A549 (cell line): Measurements from ENCODE around the gene RIPOR2. TPM values are rescaled to one million over a fixed set of nuclear protein-coding genes. Genes with fewer than 3 reads are reported as not detected.

ENCODE experiments used
- ATAC-seq, 2 experiments: fragments of 200-7000 bp in 1 of 2; fragments of >200 bp in 1 of 2; cut with Nextera tagmentation in 1 of 2; cut with Tn5 transposase in 1 of 2; 3 replicates each; pipeline versions ENCODE4 v1.8.0 to v1.9.1; 2018 to 2020; ENCODE audit warnings: mild to moderate bottlenecking in 1 of 2, moderate library complexity in 1 of 2
- CTCF ChIA-PET: fragments of 300-600 bp; sonication (Branson Sonifier 250); formaldehyde crosslinking; extraction: SDS; loops from one replicate; lab custom pipeline; 2021; ENCODE audit warnings: antibody characterized with exemption, inconsistent platforms; lab: Yijun Ruan, JAX
- POLR2A ChIA-PET: fragments of 350-600 bp; formaldehyde crosslinking; extraction: SDS; loops from one replicate; lab custom pipeline; 2021; ENCODE audit warnings: antibody characterized with exemption, inconsistent platforms; lab: Yijun Ruan, JAX
- DNase-seq, 2 experiments: peaks; one replicate each; pipeline versions ENCODE4 v3.0.0 to v3.0.0-alpha.2; 2011 to 2016; ENCODE audit warnings: low read depth in 1 of 2, low spot score in 1 of 2
- FAIRE-seq: peaks from 2 replicates; lab custom pipeline; 2011; peaks lifted over from hg19 to GRCh38; lab: Jason Lieb, UNC
- H3K27ac ChIP-seq, 2 experiments: fragments of >200 bp; sonication (Bioruptor Twin); formaldehyde crosslinking; 3 replicates each; pipeline ENCODE4 v1.5.1; 2016 to 2017
- H3K4me1 ChIP-seq: fragments of >200 bp; sonication (Bioruptor Twin); formaldehyde crosslinking; 3 replicates; pipeline ENCODE4 v1.6.1; 2016
- H3K4me2 ChIP-seq: fragments of >200 bp; sonication (Bioruptor Twin); formaldehyde crosslinking; 3 replicates; pipeline ENCODE4 v1.6.1; 2016
- H3K4me3 ChIP-seq: fragments of >200 bp; sonication (Bioruptor Twin); formaldehyde crosslinking; 3 replicates; pipeline ENCODE4 v1.5.1; 2016
- H3K9me3 ChIP-seq: fragments of >200 bp; sonication (Bioruptor Twin); formaldehyde crosslinking; 3 replicates; pipeline ENCODE4 v1.6.1; 2016
- CBX2 ChIP-seq: fragments of 200-600 bp; sonication (generic); IDR thresholded peaks from 2 replicates; pipeline ENCODE4 v1.6.1; 2016; ENCODE audit warnings: low read depth, mild to moderate bottlenecking, borderline replicate concordance
- CBX8 ChIP-seq: fragments of 200-600 bp; sonication (generic); IDR thresholded peaks from 2 replicates; pipeline ENCODE4 v1.6.1; 2016
- EHMT2 ChIP-seq: fragments of 200-600 bp; sonication (generic); IDR thresholded peaks from 2 replicates; pipeline ENCODE4 v1.6.1; 2016; ENCODE audit warnings: antibody characterized with exemption, low read depth, mild to moderate bottlenecking, moderate library complexity
- EP300 ChIP-seq, 2 experiments: fragments of >200 bp; sonication (Bioruptor Twin); formaldehyde crosslinking; IDR thresholded peaks; 2 replicates in 1 of 2; 3 replicates in 1 of 2; pipeline ENCODE4 v1.6.1; 2016 to 2017
- ESRRA ChIP-seq: fragments of 150-350 bp; IDR thresholded peaks from 2 replicates; pipeline ENCODE4 v1.6.1; 2014; ENCODE audit warnings: mild to moderate bottlenecking, low read length, borderline replicate concordance
- GATA3 ChIP-seq: IDR thresholded peaks from 2 replicates; pipeline ENCODE4 v1.6.1; 2012; ENCODE audit warnings: borderline replicate concordance
- JUNB ChIP-seq: fragments of >200 bp; sonication (Bioruptor Twin); formaldehyde crosslinking; IDR thresholded peaks from 2 replicates; pipeline ENCODE4 v1.6.1; 2016
- MAFK ChIP-seq: fragments of 450-650 bp; IDR thresholded peaks from 2 replicates; pipeline ENCODE4 v1.6.1; 2014; ENCODE audit not compliant: partially characterized antibody
- NFE2L2 ChIP-seq: fragments of 150-350 bp; conservative IDR thresholded peaks from 2 replicates; pipeline ENCODE4 v1.6.1; 2014; ENCODE audit warnings: low read length
- NPAS2 ChIP-seq: fragments of 250-450 bp; sonication (Bioruptor Pico); IDR thresholded peaks from 2 replicates; pipeline ENCODE4 v1.8.0; 2022; ENCODE audit warnings: mild to moderate bottlenecking, moderate library complexity, borderline replicate concordance
- NR3C1 ChIP-seq: fragments of >200 bp; sonication (Bioruptor Twin); formaldehyde crosslinking; IDR thresholded peaks from 3 replicates; pipeline ENCODE4 v1.6.1; 2017
- POLR2AphosphoS2 ChIP-seq: conservative IDR thresholded peaks from 2 replicates; pipeline ENCODE4 v1.6.1; 2012; ENCODE audit warnings: low read length, improper control_type of control experiment, inconsistent platforms
- RAD21 ChIP-seq, 2 experiments: fragments of >200 bp in 1 of 2; sonication (Bioruptor Twin) in 1 of 2; formaldehyde crosslinking in 1 of 2; IDR thresholded peaks in 1 of 2; conservative IDR thresholded peaks in 1 of 2; 2 replicates in 1 of 2; 3 replicates in 1 of 2; pipeline ENCODE4 v1.6.1; 2012 to 2018; ENCODE audit warnings: inconsistent platforms in 1 of 2
- RARB ChIP-seq: fragments of 250-450 bp; sonication (Bioruptor Pico); IDR thresholded peaks from 2 replicates; pipeline ENCODE4 v1.8.0; 2021; ENCODE audit warnings: mild to moderate bottlenecking, moderate library complexity
- RFX5 ChIP-seq: fragments of 450-650 bp; IDR thresholded peaks from 2 replicates; pipeline ENCODE4 v1.7.1; 2014; ENCODE audit warnings: antibody characterized with exemption, mild to moderate bottlenecking, moderate library complexity
- USF2 ChIP-seq: fragments of 450-650 bp; IDR thresholded peaks from 2 replicates; pipeline ENCODE4 v1.6.1; 2014; ENCODE audit warnings: antibody characterized with exemption
- ZC3H11A ChIP-seq: fragments of 450-650 bp; IDR thresholded peaks from 2 replicates; pipeline ENCODE4 v1.6.1; 2014; ENCODE audit warnings: antibody characterized with exemption, mild to moderate bottlenecking
- ZSCAN20 ChIP-seq: fragments of 250-450 bp; sonication (Bioruptor Pico); IDR thresholded peaks from 2 replicates; pipeline ENCODE4 v1.8.0; 2022; ENCODE audit warnings: mild to moderate bottlenecking, moderate library complexity
- WGBS: methylation state at CpG from one replicate; pipeline ENCODE4 v1.1.6; 2017; ENCODE audit errors: missing lambda C conversion rate; 5-methylcytosine and 5-hydroxymethylcytosine counted together
- polyA plus RNA-seq, 4 experiments: library from polyadenylated mRNA; depleted of rRNA in 3 of 4; stranded (reverse); fragments of >200 nt; fragmentation: RNase III in 1 of 4; extraction: RNeasy Plus Mini Kit Qiagen cat#74134 plus additional on column Dnase treatment in 1 of 4; gene quantifications; 2 replicates in 3 of 4; 3 replicates in 1 of 4; pipeline ENCODE4 v1.2.3, GENCODE V29; 2011 to 2017
- TF ChIP-seq, protein P1 (sequence below): fragments of 250-450 bp; sonication (Bioruptor Pico); IDR thresholded peaks from 2 replicates; pipeline ENCODE4 v1.5.0; 2021; ENCODE audit warnings: mild to moderate bottlenecking, moderate library complexity, borderline replicate concordance
- TF ChIP-seq, protein P2 (sequence below): fragments of >200 bp; sonication (Bioruptor Twin); formaldehyde crosslinking; IDR thresholded peaks from 3 replicates; pipeline ENCODE4 v1.6.1; 2016
- TF ChIP-seq, protein P3 (sequence below): fragments of 250-450 bp; sonication (Bioruptor Pico); IDR thresholded peaks from 2 replicates; pipeline ENCODE4 v1.5.0; 2020; ENCODE audit warnings: low read depth, mild to moderate bottlenecking, moderate library complexity

The RIPOR2 gene
- polyA plus RNA-seq, 2 of the 4 experiments (the other 2 are of a cell fraction) = 0.01 TPM; not detected in 1

GRCh38 chr6:24922814-24923213 is 12.9 kb downstream of the RIPOR2 start:
- no peak for FAIRE-seq
- H3K4me3 ChIP-seq = no peak overlapping the region
- TF ChIP-seq, protein P1, sequence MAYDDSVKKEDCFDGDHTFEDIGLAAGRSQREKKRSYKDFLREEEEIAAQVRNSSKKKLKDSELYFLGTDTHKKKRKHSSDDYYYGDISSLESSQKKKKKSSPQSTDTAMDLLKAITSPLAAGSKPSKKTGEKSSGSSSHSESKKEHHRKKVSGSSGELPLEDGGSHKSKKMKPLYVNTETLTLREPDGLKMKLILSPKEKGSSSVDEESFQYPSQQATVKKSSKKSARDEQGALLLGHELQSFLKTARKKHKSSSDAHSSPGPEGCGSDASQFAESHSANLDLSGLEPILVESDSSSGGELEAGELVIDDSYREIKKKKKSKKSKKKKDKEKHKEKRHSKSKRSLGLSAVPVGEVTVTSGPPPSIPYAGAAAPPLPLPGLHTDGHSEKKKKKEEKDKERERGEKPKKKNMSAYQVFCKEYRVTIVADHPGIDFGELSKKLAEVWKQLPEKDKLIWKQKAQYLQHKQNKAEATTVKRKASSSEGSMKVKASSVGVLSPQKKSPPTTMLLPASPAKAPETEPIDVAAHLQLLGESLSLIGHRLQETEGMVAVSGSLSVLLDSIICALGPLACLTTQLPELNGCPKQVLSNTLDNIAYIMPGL (CRISPR knock-in tag) = no peak
- TF ChIP-seq NFE2L2 (no peak), POLR2AphosphoS2 (no peak), ESRRA (no peak), GATA3 (no peak), ZSCAN20 (no peak), RAD21 (conservative IDR thresholded peaks at IDR 0.05 in 1 of 2, IDR thresholded peaks at IDR 0.05 in 1 of 2) (no peak), RARB (CRISPR knock-in tag) (no peak), ZC3H11A (no peak), EP300 (IDR thresholded peaks at IDR 0.05) (no peak), NR3C1 (no peak), CBX8 (no peak), USF2 (no peak), EHMT2 (no peak), CBX2 (no peak)
- TF ChIP-seq, protein P2, sequence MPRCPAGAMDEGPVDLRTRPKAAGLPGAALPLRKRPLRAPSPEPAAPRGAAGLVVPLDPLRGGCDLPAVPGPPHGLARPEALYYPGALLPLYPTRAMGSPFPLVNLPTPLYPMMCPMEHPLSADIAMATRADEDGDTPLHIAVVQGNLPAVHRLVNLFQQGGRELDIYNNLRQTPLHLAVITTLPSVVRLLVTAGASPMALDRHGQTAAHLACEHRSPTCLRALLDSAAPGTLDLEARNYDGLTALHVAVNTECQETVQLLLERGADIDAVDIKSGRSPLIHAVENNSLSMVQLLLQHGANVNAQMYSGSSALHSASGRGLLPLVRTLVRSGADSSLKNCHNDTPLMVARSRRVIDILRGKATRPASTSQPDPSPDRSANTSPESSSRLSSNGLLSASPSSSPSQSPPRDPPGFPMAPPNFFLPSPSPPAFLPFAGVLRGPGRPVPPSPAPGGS = no peak
- TF ChIP-seq, protein P3, sequence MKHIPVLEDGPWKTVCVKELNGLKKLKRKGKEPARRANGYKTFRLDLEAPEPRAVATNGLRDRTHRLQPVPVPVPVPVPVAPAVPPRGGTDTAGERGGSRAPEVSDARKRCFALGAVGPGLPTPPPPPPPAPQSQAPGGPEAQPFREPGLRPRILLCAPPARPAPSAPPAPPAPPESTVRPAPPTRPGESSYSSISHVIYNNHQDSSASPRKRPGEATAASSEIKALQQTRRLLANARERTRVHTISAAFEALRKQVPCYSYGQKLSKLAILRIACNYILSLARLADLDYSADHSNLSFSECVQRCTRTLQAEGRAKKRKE (CRISPR knock-in tag) = no peak
- 44% methylated on average over 2 of the region's 2 CpGs for WGBS
- no peak for DNase-seq
- ChIA-PET CTCF (no interaction called here), POLR2A (no interaction called here)
- H3K9me3 ChIP-seq = no peaks in the 10 kb centered on the region
- no peak overlapping the region for H3K4me2 ChIP-seq
- no peaks in the 10 kb centered on the region for H3K4me1 ChIP-seq
- no peak for ATAC-seq
- no peak overlapping the region for H3K27ac ChIP-seq

DNA sequence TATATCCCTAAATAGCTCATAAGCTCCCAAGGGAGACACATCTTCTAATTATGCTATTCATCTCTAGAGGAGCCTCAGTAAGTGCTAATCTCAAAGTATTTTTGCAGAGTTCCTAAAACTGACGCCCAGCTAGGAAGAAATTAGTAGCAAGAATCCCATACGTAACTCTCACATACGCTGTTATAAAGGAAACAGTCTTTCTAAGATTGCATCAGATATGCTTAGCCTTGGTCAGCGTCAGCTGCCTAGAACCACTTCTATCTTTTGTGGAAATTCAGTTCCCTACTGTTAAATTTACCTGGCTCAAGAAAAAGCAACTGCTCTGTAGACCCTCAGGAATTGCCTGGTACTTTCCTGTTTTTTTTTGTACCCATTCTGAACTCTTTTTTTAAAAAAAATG is 13.6 kb downstream of the RIPOR2 start:
- DNase-seq = no peak
- TF ChIP-seq JUNB = no peak
- TF ChIP-seq, all 56 proteins: peak for 0
- Histone ChIP-seq H3K4me1 (no peaks in the 10 kb centered on the region), H3K9me3 (no peaks in the 10 kb centered on the region), H3K4me3 (no peak overlapping the region), H3K27ac (no peak overlapping the region), H3K4me2 (no peak overlapping the region)
- ChIA-PET CTCF (no interaction called here), POLR2A (no interaction called here)
- FAIRE-seq (no peak), ATAC-seq (no peak)
- WGBS = 73% methylated on average over 4 of the region's 4 CpGs

- ChIA-PET CTCF (no interaction called here), POLR2A (no interaction called here)
- ATAC-seq (no peak), DNase-seq (no peak)
- Histone ChIP-seq H3K27ac (no peak overlapping the region), H3K4me2 (no peak overlapping the region), H3K4me1 (no peaks in the 10 kb centered on the region)
- no peak for TF ChIP-seq MAFK
- no peak for TF ChIP-seq RFX5
- TF ChIP-seq NPAS2 (CRISPR knock-in tag) = no peak
- TF ChIP-seq ESRRA = no peak
- TF ChIP-seq, all 56 proteins: peak for 0
- FAIRE-seq = no peak
- Histone ChIP-seq H3K9me3 (no peaks in the 10 kb centered on the region), H3K4me3 (no peak overlapping the region)
Measured at GRCh38 chr6:24920136-24920535, 15.6 kb downstream of the RIPOR2 start.
